Neural progenitor cell (in vitro differentiated cells): Measurements from ENCODE around the gene OSCP1. TPM values are rescaled to one million over a fixed set of nuclear protein-coding genes. Genes with fewer than 3 reads are reported as not detected.

Experiments
- DNase-seq: peaks from one replicate; pipeline ENCODE4 v3.0.0-alpha.2; 2016; ENCODE audit warnings: low spot score
- H2AFZ ChIP-seq: fragments of 200-600 bp; sonication (generic); replicated peaks from 2 replicates; pipeline ENCODE4 v1.6.1; 2016; ENCODE audit warnings: antibody characterized with exemption
- H3F3A ChIP-seq: fragments of 200-600 bp; sonication (generic); 2 replicates; pipeline ENCODE4 v1.6.1; 2016; ENCODE audit warnings: antibody characterized with exemption, low read depth
- H3K27ac ChIP-seq: fragments of 200-600 bp; sonication (generic); 2 replicates; pipeline ENCODE4 v1.5.1; 2016; ENCODE audit warnings: mild to moderate bottlenecking
- H3K27me3 ChIP-seq: fragments of 200-600 bp; sonication (generic); 2 replicates; pipeline ENCODE4 v1.6.1; 2016; ENCODE audit warnings: mild to moderate bottlenecking, moderate library complexity
- H3K36me3 ChIP-seq: fragments of 200-600 bp; sonication (generic); 2 replicates; pipeline ENCODE4 v1.5.1; 2016
- H3K4me1 ChIP-seq: fragments of 200-600 bp; sonication (generic); 2 replicates; pipeline ENCODE4 v1.6.1; 2016; ENCODE audit warnings: mixed run types
- H3K4me2 ChIP-seq: fragments of 200-600 bp; sonication (generic); 2 replicates; pipeline ENCODE4 v1.6.1; 2016
- H3K4me3 ChIP-seq: fragments of 200-600 bp; sonication (generic); 2 replicates; pipeline ENCODE4 v1.5.1; 2016
- H3K79me2 ChIP-seq: fragments of 200-600 bp; sonication (generic); 2 replicates; pipeline ENCODE4 v1.6.1; 2016; ENCODE audit warnings: low read depth
- H3K9ac ChIP-seq: fragments of 200-600 bp; sonication (generic); 2 replicates; pipeline ENCODE4 v1.6.1; 2016
- H3K9me3 ChIP-seq: fragments of 200-600 bp; sonication (generic); 2 replicates; pipeline ENCODE4 v1.5.1; 2016; ENCODE audit warnings: low read depth
- H4K20me1 ChIP-seq: fragments of 200-600 bp; sonication (generic); 2 replicates; pipeline ENCODE4 v1.6.1; 2016; ENCODE audit warnings: low read depth
- H3K27ac Mint-ChIP-seq: 3 replicates; pipeline ENCODE4 v1.8.0; 2021; ENCODE audit warnings: mixed read lengths
- H3K27me3 Mint-ChIP-seq: 2 replicates; pipeline ENCODE4 v1.8.0; 2022; ENCODE audit warnings: low read depth, mild to moderate bottlenecking, inconsistent platforms, moderate library complexity, mixed read lengths; ENCODE audit not compliant: insufficient read depth
- H3K36me3 Mint-ChIP-seq: 3 replicates; pipeline ENCODE4 v1.8.0; 2021; ENCODE audit warnings: mixed read lengths
- H3K4me1 Mint-ChIP-seq: 3 replicates; pipeline ENCODE4 v1.8.0; 2021; ENCODE audit warnings: mixed read lengths
- H3K4me3 Mint-ChIP-seq: 3 replicates; pipeline ENCODE4 v1.8.0; 2021; ENCODE audit warnings: mild to moderate bottlenecking, moderate library complexity, mixed read lengths
- H3K9me3 Mint-ChIP-seq: 3 replicates; pipeline ENCODE4 v1.8.0; 2020; ENCODE audit warnings: mixed read lengths
- CTCF ChIP-seq: fragments of 200-600 bp; sonication (generic); IDR thresholded peaks from 2 replicates; pipeline ENCODE4 v1.5.1; 2017; ENCODE audit warnings: antibody characterized with exemption, mild to moderate bottlenecking
- EZH2 ChIP-seq: fragments of 200-600 bp; sonication (generic); IDR thresholded peaks from 2 replicates; pipeline ENCODE4 v1.6.1; 2017; ENCODE audit warnings: antibody characterized with exemption, mild to moderate bottlenecking, moderate library complexity
- EZH2phosphoT487 ChIP-seq: fragments of 200-600 bp; sonication (generic); IDR thresholded peaks from 2 replicates; pipeline ENCODE4 v1.6.1; 2017; ENCODE audit warnings: antibody characterized with exemption
- total RNA-seq: library from RNA; depleted of rRNA; stranded (reverse); fragments of >200 nt; gene quantifications from 2 replicates; pipeline ENCODE4 v1.2.3, GENCODE V29; 2015; ENCODE audit warnings: low replicate concordance

Gene OSCP1
- total RNA-seq, 1 donor from 2014 or later = 7.8 TPM

- no peaks in the 10 kb centered on the region for H3K9me3 ChIP-seq
- peaks cover 7% of the 10 kb centered on the region for H3K27me3 Mint-ChIP-seq
- H3K79me2 ChIP-seq = peaks cover 19% of the 10 kb centered on the region
- no peaks in the 10 kb centered on the region for H3K36me3 ChIP-seq
- peaks cover 31% of the 10 kb centered on the region for H3K4me1 Mint-ChIP-seq
- no peak overlapping the region for H3K9ac ChIP-seq
- no peaks in the 10 kb centered on the region for H3K27me3 ChIP-seq
- H3K4me1 ChIP-seq = peaks cover 24% of the 10 kb centered on the region
- H3K27ac ChIP-seq = no peak overlapping the region
- no peak overlapping the region for H2AFZ ChIP-seq
- peaks cover 18% of the 10 kb centered on the region for H3F3A ChIP-seq
- peak overlapping the region; percentile 24 for H3K4me3 Mint-ChIP-seq
- H3K4me3 ChIP-seq = no peak overlapping the region
- peak overlapping the region; percentile 60 for H3K27ac Mint-ChIP-seq
- no peaks in the 10 kb centered on the region for H4K20me1 ChIP-seq
- no peak for DNase-seq
- TF ChIP-seq EZH2 = no peak
- TF ChIP-seq CTCF = no peak
- TF ChIP-seq EZH2phosphoT487 = no peak
- H3K36me3 Mint-ChIP-seq = peaks cover 4% of the 10 kb centered on the region
- no peaks in the 10 kb centered on the region for H3K9me3 Mint-ChIP-seq
- H3K4me2 ChIP-seq = no peak overlapping the region
Observed at GRCh38 chr1:36467027-36467410, 16.8 kb upstream of the OSCP1 start.

GRCh38 chr1:36466370-36467026, 16.2 kb upstream of the OSCP1 start:
- H4K20me1 ChIP-seq = no peaks in the 10 kb centered on the region
- no peak overlapping the region for H2AFZ ChIP-seq
- peaks cover 19% of the 10 kb centered on the region for H3K79me2 ChIP-seq
- Mint-ChIP-seq H3K9me3 (no peaks in the 10 kb centered on the region), H3K4me3 (peak overlapping the region; percentile 24), H3K36me3 (peaks cover 4% of the 10 kb centered on the region), H3K27me3 (peaks cover 7% of the 10 kb centered on the region), H3K4me1 (peaks cover 27% of the 10 kb centered on the region), H3K27ac (peak overlapping the region; percentile 81)
- H3K27ac ChIP-seq = no peak overlapping the region
- no peak overlapping the region for H3K9ac ChIP-seq
- H3K9me3 ChIP-seq = no peaks in the 10 kb centered on the region
- H3K4me1 ChIP-seq = peaks cover 18% of the 10 kb centered on the region
- no peak overlapping the region for H3K4me3 ChIP-seq
- no peak for DNase-seq
- TF ChIP-seq CTCF = no peak
- no peak for TF ChIP-seq EZH2
- TF ChIP-seq EZH2phosphoT487 = no peak
- H3K36me3 ChIP-seq = no peaks in the 10 kb centered on the region
- H3K4me2 ChIP-seq = no peak overlapping the region
- H3K27me3 ChIP-seq = no peaks in the 10 kb centered on the region
- peaks cover 18% of the 10 kb centered on the region for H3F3A ChIP-seq

- Histone ChIP-seq H3K9me3 (no peaks in the 10 kb centered on the region), H4K20me1 (no peaks in the 10 kb centered on the region), H3K4me1 (peaks cover 16% of the 10 kb centered on the region), H3F3A (peaks cover 18% of the 10 kb centered on the region), H3K27ac (no peak overlapping the region), H3K79me2 (peaks cover 19% of the 10 kb centered on the region), H3K9ac (no peak overlapping the region), H3K4me2 (no peak overlapping the region), H2AFZ (no peak overlapping the region), H3K27me3 (no peaks in the 10 kb centered on the region), H3K36me3 (no peaks in the 10 kb centered on the region), H3K4me3 (no peak overlapping the region)
- H3K9me3 Mint-ChIP-seq = no peaks in the 10 kb centered on the region
- no peak overlapping the region for H3K4me3 Mint-ChIP-seq
- peaks cover 10% of the 10 kb centered on the region for H3K27me3 Mint-ChIP-seq
- H3K4me1 Mint-ChIP-seq = peaks cover 24% of the 10 kb centered on the region
- no peak for TF ChIP-seq EZH2phosphoT487
- TF ChIP-seq EZH2 = no peak
- H3K36me3 Mint-ChIP-seq = peaks cover 7% of the 10 kb centered on the region
- no peak for DNase-seq
- peak overlapping the region; percentile 81 for H3K27ac Mint-ChIP-seq
Observed at GRCh38 chr1:36465731-36466369, 15.6 kb upstream of the OSCP1 start.
